ENCODE results near the gene MED31.
A peak's percentile ranks its signal among the peaks of the same experiment; 100 is the strongest.
"Not testable (repeated sequence)": the region's sequence is repeated elsewhere in the genome, so short reads cannot be mapped to it uniquely, and the experiment has no call there.

Gene MED31

DNA sequence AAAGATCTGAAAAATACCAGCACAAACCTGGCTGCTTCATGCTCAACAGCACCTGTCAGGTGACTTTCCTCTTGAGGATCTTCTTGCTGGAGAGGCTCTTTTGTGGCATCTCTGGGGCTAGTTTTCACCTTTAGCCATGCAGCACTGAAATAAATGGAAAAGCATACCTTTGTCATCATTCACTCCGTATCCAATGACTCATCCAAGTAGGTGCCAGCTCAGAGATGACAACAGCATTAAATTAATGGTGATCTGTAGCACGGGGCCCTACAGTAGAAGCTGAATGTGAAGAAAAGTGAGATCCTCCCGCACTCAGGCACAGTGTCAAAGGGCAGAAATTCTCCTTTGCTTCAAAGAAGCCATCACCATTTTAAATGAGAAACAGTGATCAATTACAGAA lies 43.1 kb downstream of the MED31 start:
- DNase-seq, result no peak

DNA sequence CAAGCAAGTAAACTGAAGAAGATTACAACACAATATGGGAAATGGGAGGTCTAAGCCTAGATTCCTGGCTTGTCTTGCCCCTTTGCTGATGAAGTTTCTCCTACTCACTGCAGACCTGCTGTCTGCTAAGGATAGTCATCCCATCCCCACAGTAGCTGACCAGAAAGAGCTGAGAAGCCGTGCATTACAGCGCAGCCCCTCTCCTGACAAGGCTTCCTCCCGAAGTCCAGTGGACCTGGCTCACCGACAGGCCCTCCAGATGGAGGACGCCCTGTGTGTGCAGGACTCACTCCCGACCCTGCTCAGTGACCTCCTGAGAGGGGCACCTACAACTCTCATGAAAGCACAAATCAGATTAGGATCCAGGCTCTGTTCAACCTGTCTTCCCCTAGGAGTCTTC lies 46.3 kb downstream of the MED31 start:
- DNase-seq, result no peak

DNA sequence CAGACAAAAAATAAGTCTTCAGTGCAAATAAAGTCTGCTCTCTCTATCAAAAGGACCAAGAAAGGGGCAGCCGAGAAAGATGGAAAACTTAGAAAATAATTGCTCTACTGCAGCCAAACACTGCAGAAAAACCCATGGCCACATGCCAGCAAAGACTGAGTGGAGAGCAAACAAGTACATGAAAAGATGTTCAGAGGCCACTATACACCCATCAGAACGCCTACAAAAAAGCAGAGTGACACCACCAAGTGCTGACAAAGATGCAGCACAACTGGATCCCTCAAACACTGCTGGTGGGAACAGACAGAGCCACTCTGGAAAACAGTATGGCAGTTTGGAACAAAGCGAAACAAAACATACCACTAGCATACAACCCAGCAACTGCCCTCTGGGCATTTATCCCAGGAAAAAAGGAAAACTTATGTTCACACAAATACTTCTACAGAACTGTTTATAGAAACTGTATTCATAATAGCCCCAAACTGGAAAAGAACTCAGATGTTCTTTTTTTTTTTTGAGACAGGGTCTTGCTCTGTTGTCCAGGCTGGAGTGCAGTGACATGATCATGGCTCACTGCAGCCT lies 47.6 kb downstream of the MED31 start:
- peak; percentile 49 for DNase-seq

DNA sequence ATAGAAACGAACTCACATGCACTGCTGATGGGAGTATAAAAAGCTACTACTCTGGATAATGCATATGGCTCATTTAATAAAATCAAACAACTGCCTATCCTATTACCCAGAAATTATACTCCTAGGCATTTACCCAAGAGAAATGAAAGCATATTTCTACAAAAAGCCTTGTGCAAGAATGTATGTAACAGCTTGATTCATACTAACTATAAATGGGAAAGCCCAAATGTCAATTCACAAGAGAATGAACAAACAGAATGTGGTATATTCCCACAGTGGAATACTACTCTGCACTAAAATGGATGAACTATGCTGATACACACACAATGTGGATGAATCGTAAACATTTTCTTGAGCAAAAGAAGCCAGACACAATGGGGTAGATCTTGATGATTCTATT lies 49.3 kb downstream of the MED31 start:
- DNase-seq, result no peak

DNA sequence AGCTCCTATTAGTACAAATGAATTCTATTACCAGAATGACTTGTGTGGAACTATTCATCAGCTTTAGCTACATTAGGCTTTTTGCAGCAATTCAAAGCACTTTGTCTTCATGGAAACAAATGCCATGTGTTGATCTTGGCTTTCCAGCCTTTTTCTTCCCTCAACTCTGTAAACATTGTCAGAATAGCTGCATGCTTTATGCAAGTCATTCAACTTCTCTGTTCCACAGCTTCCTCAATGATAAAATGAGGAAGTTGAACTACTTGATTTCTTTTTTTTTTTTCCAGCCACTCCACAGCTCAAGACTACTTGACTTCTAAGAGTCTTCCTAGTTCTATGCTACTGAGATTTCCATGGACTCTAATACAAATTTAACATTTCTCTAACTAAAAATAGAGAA lies 52.0 kb downstream of the MED31 start:
- no peak for DNase-seq

DNA sequence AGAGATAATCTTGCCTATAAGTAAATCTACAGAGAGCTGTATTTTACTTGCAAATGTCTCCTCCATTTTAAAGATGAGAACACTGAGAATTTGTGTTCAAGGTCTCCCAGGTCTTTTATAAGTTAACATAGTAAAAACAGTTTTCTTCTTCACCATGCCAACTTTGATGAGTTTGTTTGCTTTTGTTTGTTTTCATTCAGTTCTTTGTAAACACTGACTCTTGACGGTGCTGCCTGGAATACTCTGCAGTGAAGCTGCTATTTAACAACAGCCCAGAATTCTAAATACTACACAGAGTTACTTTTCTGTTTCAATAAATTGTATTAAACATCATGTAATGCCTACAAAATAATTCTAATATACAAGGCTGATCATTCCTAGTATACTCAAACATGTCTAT lies 53.7 kb downstream of the MED31 start:
- DNase-seq, result no peak

DNA sequence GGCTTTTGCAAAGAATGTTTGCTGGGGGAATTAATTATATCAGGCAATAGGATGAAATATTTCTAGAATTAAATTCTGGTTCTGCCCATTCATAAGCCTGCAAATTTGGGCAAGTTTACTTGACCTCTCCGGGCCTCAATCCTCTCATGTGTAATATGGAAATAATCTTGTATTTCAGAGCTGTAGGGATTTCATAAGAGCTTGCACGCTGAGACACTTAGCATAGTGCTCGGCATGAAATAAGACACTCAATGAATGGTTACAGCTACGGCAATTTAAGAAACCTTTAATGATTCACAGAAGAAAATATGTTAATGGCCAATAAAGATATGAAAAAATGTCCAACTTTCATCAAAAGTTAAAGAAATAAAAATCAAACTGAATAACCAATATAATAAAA lies 54.5 kb downstream of the MED31 start:
- no peak for DNase-seq

DNA sequence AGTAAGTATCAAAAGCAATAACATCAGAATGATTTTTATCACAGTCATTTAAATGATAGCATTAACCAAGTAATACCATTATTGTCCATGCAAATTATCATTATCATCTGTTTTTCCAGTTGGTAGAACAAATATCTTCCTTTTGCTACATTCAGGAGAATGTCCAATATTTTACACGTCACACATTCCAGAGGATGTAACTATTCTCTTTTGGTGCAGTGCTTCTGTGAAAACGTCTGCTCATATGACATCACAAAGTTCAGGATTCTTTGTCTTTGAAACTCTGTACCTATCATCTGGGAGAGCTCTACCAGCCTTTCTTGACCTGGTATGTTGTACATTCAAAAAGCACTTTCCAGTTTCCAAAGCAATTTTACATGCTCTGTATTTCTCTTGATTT lies 54.9 kb downstream of the MED31 start:
- DNase-seq, result no peak

DNA sequence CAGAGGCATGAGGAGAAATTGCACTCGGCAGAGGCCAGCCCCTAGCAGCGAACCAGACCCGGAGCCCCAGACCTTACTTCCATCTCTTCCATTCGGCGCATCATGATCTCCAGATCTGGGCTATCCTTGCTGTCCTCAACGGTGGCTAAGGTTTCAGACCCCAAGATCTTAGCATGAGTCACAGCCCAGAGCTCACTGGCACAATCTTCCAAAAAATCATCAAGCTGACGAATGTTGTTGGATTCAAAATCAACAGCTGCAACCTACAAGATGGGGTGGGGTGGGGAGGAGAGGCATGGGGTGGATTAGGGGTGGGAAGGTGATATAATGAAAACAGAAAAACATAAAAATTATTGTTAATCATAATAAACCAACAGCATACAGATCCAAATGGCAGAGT lies 55.3 kb downstream of the MED31 start:
- no peak for DNase-seq

DNA sequence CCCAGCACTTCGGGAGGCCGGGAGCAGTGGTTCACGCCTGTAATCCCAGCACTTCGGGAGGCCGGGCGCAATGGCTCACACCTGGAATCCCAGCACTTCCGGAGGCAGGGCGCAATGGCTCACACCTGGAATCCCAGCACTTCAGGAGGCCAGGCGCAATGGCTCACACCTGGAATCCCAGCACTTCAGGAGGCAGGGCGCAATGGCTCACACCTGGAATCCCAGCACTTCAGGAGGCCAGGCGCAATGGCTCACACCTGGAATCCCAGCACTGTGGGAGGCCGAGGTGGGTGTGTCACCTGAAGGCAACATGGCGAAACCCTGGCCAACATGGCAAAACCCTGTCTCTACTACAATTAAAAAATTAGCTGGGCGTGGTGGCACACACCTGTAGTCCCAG lies 58.0 kb downstream of the MED31 start:
- not testable (repeated sequence) for DNase-seq

Measured in NCI-H1105 treated with DMSO at 0.1 percent for 48 hours (cell line).